Duodenal mucosa (tissue), 2 donors: ENCODE measurements around the gene DYTN.

Source experiments
- H3K27ac ChIP-seq: one replicate; pipeline ENCODE4 v1.7.0; 2013; ENCODE audit warnings: low read depth, low read length
- H3K27me3 ChIP-seq, 2 donors: one replicate each; pipeline ENCODE4 v1.7.0; 2013; ENCODE audit warnings: low read length in 2 of 2, control low read depth in 1 of 2; ENCODE audit not compliant: insufficient read depth in 2 of 2, control insufficient read depth in 1 of 2
- H3K36me3 ChIP-seq, 2 donors: one replicate each; pipeline ENCODE4 v1.7.0; 2013; ENCODE audit warnings: low read length in 2 of 2, control low read depth in 1 of 2; ENCODE audit not compliant: insufficient read depth in 2 of 2, control insufficient read depth in 1 of 2
- H3K4me1 ChIP-seq, 2 donors: one replicate each; pipeline ENCODE4 v1.7.0; 2013; ENCODE audit warnings: low read length in 2 of 2, control low read depth in 1 of 2; ENCODE audit not compliant: insufficient read depth in 2 of 2, control insufficient read depth in 1 of 2
- H3K4me3 ChIP-seq, 2 donors: one replicate each; pipeline ENCODE4 v1.7.0; 2013; ENCODE audit warnings: low read length in 2 of 2, low read depth in 1 of 2
- H3K9ac ChIP-seq, 2 donors: one replicate each; pipeline ENCODE4 v1.7.0; 2013; ENCODE audit warnings: low read length in 2 of 2, low read depth in 1 of 2
- H3K9me3 ChIP-seq, 2 donors: one replicate each; pipeline ENCODE4 v1.7.0; 2013; ENCODE audit warnings: low read length in 2 of 2, control low read depth in 1 of 2; ENCODE audit not compliant: control insufficient read depth in 1 of 2

Gene DYTN

GRCh38 chr2:206718296-206718695, at the start of gene DYTN:
Gene DYTN, minus strand, starts transcription at chr2:206718396. Its CDS starts 117 bp downstream, at chr2:206718279.
- Histone ChIP-seq H3K27me3 (no peaks in the 10 kb centered on the region), H3K4me3 (no peak within 1 kb of the TSS), H3K27ac (no peak within 1 kb of the TSS), H3K4me1 (no peaks in the 10 kb centered on the region), H3K9ac (no peak within 1 kb of the TSS), H3K9me3 (no peaks in the 10 kb centered on the region), H3K36me3 (no peaks in the 10 kb centered on the region)

- peak overlapping the region; percentile 76 to 85 for H3K4me3 ChIP-seq
- peaks cover 20 to 25% of the 10 kb centered on the region in 2 donors for H3K4me1 ChIP-seq
- peak overlapping the region; percentile 85 for H3K27ac ChIP-seq
- H3K27me3 ChIP-seq = no peaks in the 10 kb centered on the region
- no peaks in the 10 kb centered on the region for H3K9me3 ChIP-seq
- peaks cover 7 to 17% of the 10 kb centered on the region in 2 donors for H3K36me3 ChIP-seq
- H3K9ac ChIP-seq = peak overlapping the region; percentile 80
These were observed 48.1 kb upstream of the DYTN start for GRCh38 chr2:206766057-206766930.

GRCh38 chr2:206765242-206766056, 47.3 kb upstream of the DYTN start, which contains the start of the genes FASTKD2 and MDH1B:
Gene FASTKD2, plus strand, starts transcription at chr2:206765606. Its CDS starts 1,088 bp downstream, at chr2:206766694.
Gene MDH1B, minus strand, starts transcription at chr2:206765328. Its CDS starts 57 bp downstream, at chr2:206765271.
- peaks cover 7 to 10% of the 10 kb centered on the region in 2 donors for H3K36me3 ChIP-seq
- H3K9me3 ChIP-seq = no peaks in the 10 kb centered on the region
- H3K9ac ChIP-seq = peak within 1 kb of the TSS; percentile 80
- H3K27me3 ChIP-seq = no peaks in the 10 kb centered on the region
- peak within 1 kb of the TSS; percentile 76 to 85 for H3K4me3 ChIP-seq
- H3K4me1 ChIP-seq = peaks cover 20 to 25% of the 10 kb centered on the region in 2 donors
- peak within 1 kb of the TSS; percentile 85 for H3K27ac ChIP-seq

GRCh38 chr2:206764673-206765241, 46.6 kb upstream of the DYTN start:
- Histone ChIP-seq H3K4me3 (peak overlapping the region; percentile 76 to 85), H3K4me1 (peaks cover 20 to 25% of the 10 kb centered on the region in 2 donors), H3K9ac (peak overlapping the region; percentile 80), H3K27ac (no peak overlapping the region), H3K9me3 (no peaks in the 10 kb centered on the region), H3K36me3 (peaks cover 6 to 7% of the 10 kb centered on the region in 2 donors), H3K27me3 (peaks cover 0 to 4% of the 10 kb centered on the region in 2 donors)

- no peak overlapping the region for H3K9ac ChIP-seq
- no peak overlapping the region for H3K4me3 ChIP-seq
- H3K9me3 ChIP-seq = no peaks in the 10 kb centered on the region
- peaks cover 0 to 4% of the 10 kb centered on the region in 2 donors for H3K27me3 ChIP-seq
- no peaks in the 10 kb centered on the region for H3K36me3 ChIP-seq
- no peaks in the 10 kb centered on the region for H3K4me1 ChIP-seq
- H3K27ac ChIP-seq = no peak overlapping the region
These were observed 38.6 kb upstream of the DYTN start for GRCh38 chr2:206756816-206757215.

- H3K27me3 ChIP-seq = peaks cover 0 to 3% of the 10 kb centered on the region in 2 donors
- no peak overlapping the region for H3K9ac ChIP-seq
- no peaks in the 10 kb centered on the region for H3K9me3 ChIP-seq
- H3K36me3 ChIP-seq = no peaks in the 10 kb centered on the region
- H3K27ac ChIP-seq = no peak overlapping the region
- no peak overlapping the region for H3K4me3 ChIP-seq
- H3K4me1 ChIP-seq = no peaks in the 10 kb centered on the region
These were observed 22.6 kb upstream of the DYTN start for GRCh38 chr2:206740800-206741199.

GRCh38 chr2:206739271-206739670, 21.1 kb upstream of the DYTN start:
- no peak overlapping the region for H3K9ac ChIP-seq
- no peaks in the 10 kb centered on the region for H3K36me3 ChIP-seq
- H3K4me3 ChIP-seq = no peak overlapping the region
- H3K9me3 ChIP-seq = no peaks in the 10 kb centered on the region
- H3K27ac ChIP-seq = no peak overlapping the region
- peaks cover 0 to 3% of the 10 kb centered on the region in 2 donors for H3K27me3 ChIP-seq
- H3K4me1 ChIP-seq = no peaks in the 10 kb centered on the region

GRCh38 chr2:206736935-206737334, 18.7 kb upstream of the DYTN start:
- Histone ChIP-seq H3K4me1 (no peaks in the 10 kb centered on the region), H3K27me3 (no peaks in the 10 kb centered on the region), H3K27ac (no peak overlapping the region), H3K9me3 (no peaks in the 10 kb centered on the region), H3K9ac (no peak overlapping the region), H3K4me3 (no peak overlapping the region), H3K36me3 (no peaks in the 10 kb centered on the region)

- no peaks in the 10 kb centered on the region for H3K4me1 ChIP-seq
- no peak overlapping the region for H3K27ac ChIP-seq
- H3K36me3 ChIP-seq = no peaks in the 10 kb centered on the region
- H3K27me3 ChIP-seq = no peaks in the 10 kb centered on the region
- H3K9me3 ChIP-seq = no peaks in the 10 kb centered on the region
- no peak overlapping the region for H3K4me3 ChIP-seq
- H3K9ac ChIP-seq = no peak overlapping the region
These were observed 15.1 kb upstream of the DYTN start for GRCh38 chr2:206733341-206733740.
